Sigmoid colon (tissue), 7 donors: Measurements from ENCODE around the gene PLEKHG3. TPM values are rescaled to one million over a fixed set of nuclear protein-coding genes. Genes with fewer than 3 reads are reported as not detected.

Experiments used
- DNase-seq: peaks from one replicate; pipeline ENCODE4 v3.0.0-alpha.2; 2019
- H3K27ac ChIP-seq, 4 donors: fragments of 200-600 bp; sonication (generic); one replicate each; pipeline ENCODE4 v1.5.1; 2016 to 2019; ENCODE audit warnings: mild to moderate bottlenecking in 1 of 4
- H3K27me3 ChIP-seq, 3 donors: fragments of 200-600 bp; sonication (generic); one replicate each; pipeline ENCODE4 v1.5.1; 2019; ENCODE audit warnings: mild to moderate bottlenecking in 1 of 3
- H3K36me3 ChIP-seq, 4 donors: fragments of 200-600 bp; sonication (generic); one replicate each; pipeline ENCODE4 v1.5.1; 2016 to 2019
- H3K4me1 ChIP-seq, 4 donors: fragments of 200-600 bp; sonication (generic); one replicate each; pipeline ENCODE4 v1.5.1; 2017 to 2019
- H3K4me3 ChIP-seq, 4 donors: fragments of 200-600 bp; sonication (generic); one replicate each; pipeline ENCODE4 v1.5.1; 2017 to 2019; ENCODE audit warnings: mild to moderate bottlenecking in 2 of 4, moderate library complexity in 1 of 4
- H3K9me3 ChIP-seq, 4 donors: fragments of 200-600 bp in 3 of 4; sonication (generic) in 3 of 4; one replicate each; pipeline versions ENCODE4 v1.5.1 to v1.6.1; 2013 to 2019
- CTCF ChIP-seq, 4 experiments: fragments of 450-650 bp in 3 of 4; fragments of 200-600 bp in 1 of 4; IDR thresholded peaks; one replicate each; pipeline ENCODE4 v1.5.1; 2016 to 2019; ENCODE audit warnings: antibody characterized with exemption in 4 of 4, mild to moderate bottlenecking in 3 of 4, moderate library complexity in 2 of 4
- EP300 ChIP-seq, 4 donors: sonication (generic); formaldehyde crosslinking; IDR thresholded peaks; one replicate each; pipeline ENCODE4 v1.6.1; 2017; ENCODE audit warnings: antibody characterized with exemption in 4 of 4
- POLR2A ChIP-seq, 2 donors: fragments of 450-650 bp; IDR thresholded peaks; one replicate each; pipeline ENCODE4 v1.6.1; 2016; ENCODE audit warnings: antibody characterized with exemption in 2 of 2, mild to moderate bottlenecking in 2 of 2, moderate library complexity in 2 of 2
- POLR2AphosphoS5 ChIP-seq, 4 donors: sonication (generic); formaldehyde crosslinking; IDR thresholded peaks; one replicate each; pipeline ENCODE4 v1.6.1; 2017; ENCODE audit warnings: antibody characterized with exemption in 4 of 4
- WGBS, 2 donors: extraction: QIAGEN DNeasy Blood & Tissue Kit; methylation state at CpG; one replicate each; pipeline ENCODE4 v1.1.7; 2013; 5-methylcytosine and 5-hydroxymethylcytosine counted together
- intact Hi-C: fragments of 100-400 bp; cut with DNase I; formaldehyde crosslinking; loops from one replicate; pipeline ENCODE4 v1.15.1; 2023
- polyA plus RNA-seq, 3 donors: library from polyadenylated mRNA; stranded (reverse); fragments of 200-250 nt; gene quantifications; one replicate each; pipeline ENCODE4 v1.2.3, GENCODE V29; 2013
- total RNA-seq, 4 donors: library from RNA; depleted of rRNA; stranded (reverse); fragments of >200 nt; gene quantifications; one replicate each; pipeline ENCODE4 v1.1.0, GENCODE V29; 2016
- donor health status: healthy with polysubstance abuse.
- donor health status: Bipolar disorder and iron deficiency.
- donor health status: healthy.

The PLEKHG3 gene
- total and polyA plus RNA-seq, 7 donors = 16.9 to 67.9 (median 34.4) TPM

- no peak for TF ChIP-seq CTCF (IDR thresholded peaks at IDR 0.05)
- peak; percentile 36 to 71 (median 62) for TF ChIP-seq POLR2AphosphoS5 (IDR thresholded peaks at IDR 0.05)
- TF ChIP-seq EP300 (IDR thresholded peaks at IDR 0.05) = peak in 1 of 4 donors; percentile 64
- no peak for TF ChIP-seq POLR2A (IDR thresholded peaks at IDR 0.05)
- no peaks in the 10 kb centered on the region for H3K27me3 ChIP-seq
- DNase-seq = peak; percentile 93
- intact Hi-C loops = loop anchor here (2.0 to 10.0 kb wide), 2 partner anchors 42 to 248 kb away; no protein-coding TSS in a partner anchor
- H3K4me1 ChIP-seq = peaks cover 0 to 77% (median 70%) of the 10 kb centered on the region in 4 donors
- peak overlapping the region in 2 of 4 donors; percentile 1 to 13 for H3K4me3 ChIP-seq
- WGBS, 2 donors = 10 to 34% methylated on average over 19 of the region's 19 CpGs
- peak overlapping the region; percentile 65 to 86 (median 72) for H3K27ac ChIP-seq
- H3K36me3 ChIP-seq = no peaks in the 10 kb centered on the region
- H3K9me3 ChIP-seq = no peaks in the 10 kb centered on the region
These were observed 58.1 kb downstream of the PLEKHG3 start for GRCh38 chr14:64762044-64763034.

- Histone ChIP-seq H3K36me3 (no peaks in the 10 kb centered on the region), H3K4me1 (peaks cover 0 to 68% (median 61%) of the 10 kb centered on the region in 4 donors), H3K9me3 (no peaks in the 10 kb centered on the region), H3K4me3 (no peak overlapping the region), H3K27ac (peak overlapping the region; percentile 65 to 86 (median 72)), H3K27me3 (no peaks in the 10 kb centered on the region)
- TF ChIP-seq EP300 (IDR thresholded peaks at IDR 0.05) (no peak), POLR2AphosphoS5 (IDR thresholded peaks at IDR 0.05) (no peak), POLR2A (IDR thresholded peaks at IDR 0.05) (no peak), CTCF (IDR thresholded peaks at IDR 0.05) (no peak)
- intact Hi-C loops = loop anchor here (2.0 to 10.0 kb wide), 2 partner anchors 42 to 248 kb away; no protein-coding TSS in a partner anchor
- 69 to 89% methylated on average over 11 of the region's 11 CpGs for WGBS, 2 donors
- no peak for DNase-seq
These were observed 59.0 kb downstream of the PLEKHG3 start for GRCh38 chr14:64763085-64763782.

GRCh38 chr14:64763801-64764621 is 59.8 kb downstream of the PLEKHG3 start:
- DNase-seq = no peak
- TF ChIP-seq POLR2AphosphoS5 (IDR thresholded peaks at IDR 0.05) (no peak), EP300 (IDR thresholded peaks at IDR 0.05) (no peak), CTCF (IDR thresholded peaks at IDR 0.05) (no peak), POLR2A (IDR thresholded peaks at IDR 0.05) (no peak)
- Histone ChIP-seq H3K4me1 (peaks cover 0 to 61% (median 53%) of the 10 kb centered on the region in 4 donors), H3K27ac (peak overlapping the region in 3 of 4 donors; percentile 67 to 86 (median 78)), H3K4me3 (peak overlapping the region in 2 of 4 donors; percentile 30 to 42), H3K27me3 (no peaks in the 10 kb centered on the region), H3K36me3 (no peaks in the 10 kb centered on the region), H3K9me3 (no peaks in the 10 kb centered on the region)
- intact Hi-C loops = loop anchor here (1.0 to 10.0 kb wide), 4 partner anchors 43 to 249 kb away; partner anchors contain the start of gene HSPA2
- 67 to 78% methylated on average over 18 of the region's 18 CpGs for WGBS, 2 donors
